Breast epithelium (tissue), 4 donors: ENCODE data around the gene BCL2L12. TPM values are rescaled to one million over a fixed set of nuclear protein-coding genes. Genes with fewer than 3 reads are reported as not detected.

ENCODE experiments used
- DNase-seq, 2 donors: peaks; one replicate each; pipeline ENCODE4 v3.0.0-alpha.2; 2019; ENCODE audit warnings: low spot score in 2 of 2
- H3K27ac ChIP-seq, 2 donors: fragments of 200-600 bp; sonication (generic) in 1 of 2; one replicate each; pipeline ENCODE4 v1.5.1; 2016 to 2019; ENCODE audit warnings: mild to moderate bottlenecking in 1 of 2
- H3K27me3 ChIP-seq, 2 donors: fragments of 200-600 bp; sonication (generic) in 1 of 2; one replicate each; pipeline versions ENCODE4 v1.5.1 to v1.6.0; 2017 to 2019; ENCODE audit warnings: control low read depth in 1 of 2, mild to moderate bottlenecking in 1 of 2
- H3K36me3 ChIP-seq: fragments of 200-600 bp; one replicate; pipeline ENCODE4 v1.5.1; 2019
- H3K4me1 ChIP-seq, 2 donors: fragments of 200-600 bp; sonication (generic); one replicate each; pipeline ENCODE4 v1.5.1; 2016 to 2019; ENCODE audit warnings: control low read depth in 1 of 2
- H3K4me3 ChIP-seq, 3 donors: fragments of 200-600 bp; sonication (generic); 1 replicate in 2 of 3; 2 replicates in 1 of 3; pipeline ENCODE4 v1.5.1; 2016 to 2019; ENCODE audit warnings: mild to moderate bottlenecking in 3 of 3, moderate library complexity in 2 of 3
- H3K9me3 ChIP-seq, 2 donors: fragments of 200-600 bp; sonication (generic) in 1 of 2; one replicate each; pipeline ENCODE4 v1.5.1; 2016 to 2019; ENCODE audit warnings: control low read depth in 1 of 2
- POLR2A ChIP-seq: fragments of 450-650 bp; IDR thresholded peaks from one replicate; pipeline ENCODE4 v1.6.1; 2016; ENCODE audit warnings: antibody characterized with exemption, mild to moderate bottlenecking, moderate library complexity
- POLR2AphosphoS5 ChIP-seq, 3 donors: sonication (generic); formaldehyde crosslinking; IDR thresholded peaks; one replicate each; pipeline ENCODE4 v1.6.1; 2017; ENCODE audit warnings: antibody characterized with exemption in 3 of 3
- intact Hi-C: fragments of 100-400 bp; cut with DNase I; formaldehyde crosslinking; loops from one replicate; pipeline ENCODE4 v1.15.1; 2023; ENCODE audit warnings: low total_unique reads
- total RNA-seq, 3 donors: library from RNA; depleted of rRNA; stranded (reverse); fragments of >200 nt; gene quantifications; one replicate each; pipeline ENCODE4 v1.1.0, GENCODE V29; 2016
- TF ChIP-seq, protein P1 (sequence below), 3 donors: fragments of 450-650 bp; IDR thresholded peaks; one replicate each; pipeline ENCODE4 v1.5.1; 2016 to 2017; ENCODE audit warnings: antibody characterized with exemption in 3 of 3, mild to moderate bottlenecking in 3 of 3, moderate library complexity in 3 of 3

BCL2L12 gene
- total RNA-seq, 3 donors from 2014 or later: 5.1 to 11.7 (median 8.5) TPM

DNA sequence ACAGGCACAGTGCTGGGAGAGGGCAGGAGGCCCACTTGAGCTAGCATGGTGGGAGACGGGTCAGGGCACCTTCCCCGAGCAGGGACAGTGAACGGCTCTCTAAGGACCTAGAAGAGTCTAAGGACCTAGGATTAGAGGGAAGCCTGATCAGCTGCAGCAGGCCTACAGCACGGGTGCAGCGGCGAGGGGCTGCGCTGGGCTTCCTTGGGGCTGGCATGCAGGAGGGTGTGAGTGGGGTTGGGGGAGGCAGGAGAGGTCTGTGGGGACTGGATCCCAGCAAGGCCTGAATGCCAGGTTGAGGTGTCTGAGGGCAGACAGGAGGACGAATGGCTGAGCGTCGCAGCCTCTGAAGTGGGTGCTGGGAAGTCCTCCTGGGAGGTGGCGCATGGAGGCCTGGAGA lies 20.1 kb upstream of the BCL2L12 start:
- intact Hi-C loops: no loop called here
- TF ChIP-seq, protein P1, sequence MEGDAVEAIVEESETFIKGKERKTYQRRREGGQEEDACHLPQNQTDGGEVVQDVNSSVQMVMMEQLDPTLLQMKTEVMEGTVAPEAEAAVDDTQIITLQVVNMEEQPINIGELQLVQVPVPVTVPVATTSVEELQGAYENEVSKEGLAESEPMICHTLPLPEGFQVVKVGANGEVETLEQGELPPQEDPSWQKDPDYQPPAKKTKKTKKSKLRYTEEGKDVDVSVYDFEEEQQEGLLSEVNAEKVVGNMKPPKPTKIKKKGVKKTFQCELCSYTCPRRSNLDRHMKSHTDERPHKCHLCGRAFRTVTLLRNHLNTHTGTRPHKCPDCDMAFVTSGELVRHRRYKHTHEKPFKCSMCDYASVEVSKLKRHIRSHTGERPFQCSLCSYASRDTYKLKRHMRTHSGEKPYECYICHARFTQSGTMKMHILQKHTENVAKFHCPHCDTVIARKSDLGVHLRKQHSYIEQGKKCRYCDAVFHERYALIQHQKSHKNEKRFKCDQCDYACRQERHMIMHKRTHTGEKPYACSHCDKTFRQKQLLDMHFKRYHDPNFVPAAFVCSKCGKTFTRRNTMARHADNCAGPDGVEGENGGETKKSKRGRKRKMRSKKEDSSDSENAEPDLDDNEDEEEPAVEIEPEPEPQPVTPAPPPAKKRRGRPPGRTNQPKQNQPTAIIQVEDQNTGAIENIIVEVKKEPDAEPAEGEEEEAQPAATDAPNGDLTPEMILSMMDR (IDR thresholded peaks at IDR 0.05): no peak
- TF ChIP-seq POLR2AphosphoS5 (IDR thresholded peaks at IDR 0.05) (no peak), POLR2A (no peak)
- Histone ChIP-seq H3K9me3 (no peaks in the 10 kb centered on the region), H3K36me3 (no peaks in the 10 kb centered on the region), H3K27ac (no peak overlapping the region), H3K27me3 (no peaks in the 10 kb centered on the region), H3K4me3 (no peak overlapping the region), H3K4me1 (peaks cover 0 to 14% of the 10 kb centered on the region in 2 donors)
- DNase-seq: no peak

DNA sequence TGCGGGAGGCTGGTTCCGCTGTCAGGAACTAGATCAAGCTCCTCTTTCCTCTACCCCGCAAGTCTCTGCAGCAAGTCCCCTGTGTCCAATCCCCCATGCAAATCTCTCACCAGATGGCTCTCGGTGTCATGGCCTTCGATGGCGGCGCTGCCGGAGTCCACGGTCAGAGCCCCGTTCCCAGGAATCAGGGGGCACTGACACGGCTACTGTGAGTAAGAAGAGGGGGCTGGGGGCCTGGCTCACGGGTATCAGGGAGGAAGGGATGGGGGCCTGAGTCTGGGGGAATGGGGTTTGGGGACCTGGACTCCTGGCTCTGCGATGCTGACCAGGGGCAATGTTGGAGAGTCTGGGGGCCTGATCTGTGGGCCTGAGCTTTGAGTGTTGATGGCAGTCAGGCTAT lies 19.7 kb upstream of the BCL2L12 start:
- no peaks in the 10 kb centered on the region for H3K9me3 ChIP-seq
- no peak for DNase-seq
- H3K4me3 ChIP-seq: no peak overlapping the region
- intact Hi-C loops: no loop called here
- no peak for TF ChIP-seq POLR2A
- TF ChIP-seq, protein P1 (IDR thresholded peaks at IDR 0.05): no peak
- no peak for TF ChIP-seq POLR2AphosphoS5 (IDR thresholded peaks at IDR 0.05)
- no peaks in the 10 kb centered on the region for H3K36me3 ChIP-seq
- peaks cover 0 to 14% of the 10 kb centered on the region in 2 donors for H3K4me1 ChIP-seq
- no peaks in the 10 kb centered on the region for H3K27me3 ChIP-seq
- no peak overlapping the region for H3K27ac ChIP-seq

DNA sequence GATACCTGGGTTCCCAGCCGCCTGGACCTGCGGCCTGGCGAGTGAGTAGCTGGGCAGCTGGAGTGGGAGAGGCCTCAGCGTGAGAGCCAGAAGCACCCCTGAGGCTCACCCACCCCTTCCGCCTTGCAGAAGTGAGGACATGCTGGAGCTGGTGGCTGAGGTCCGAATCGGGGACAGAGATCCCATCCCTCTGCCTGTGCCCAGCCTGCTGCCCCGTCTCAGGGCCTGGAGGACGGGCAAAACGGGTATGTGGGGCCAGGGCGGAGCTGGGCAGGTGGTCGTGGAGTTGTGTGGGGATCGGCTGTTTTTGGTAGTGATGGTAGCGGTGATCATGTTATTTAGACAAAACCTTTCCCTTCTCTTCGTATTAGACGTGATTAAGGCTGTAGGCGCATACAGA lies 19.1 kb upstream of the BCL2L12 start:
- TF ChIP-seq, protein P1 (IDR thresholded peaks at IDR 0.05): no peak
- no peak for TF ChIP-seq POLR2A
- no peak for TF ChIP-seq POLR2AphosphoS5 (IDR thresholded peaks at IDR 0.05)
- no peak for DNase-seq
- Histone ChIP-seq H3K27me3 (no peaks in the 10 kb centered on the region), H3K4me3 (no peak overlapping the region), H3K4me1 (peaks cover 0 to 14% of the 10 kb centered on the region in 2 donors), H3K36me3 (no peaks in the 10 kb centered on the region), H3K27ac (no peak overlapping the region), H3K9me3 (no peaks in the 10 kb centered on the region)
- intact Hi-C loops: no loop called here

DNA sequence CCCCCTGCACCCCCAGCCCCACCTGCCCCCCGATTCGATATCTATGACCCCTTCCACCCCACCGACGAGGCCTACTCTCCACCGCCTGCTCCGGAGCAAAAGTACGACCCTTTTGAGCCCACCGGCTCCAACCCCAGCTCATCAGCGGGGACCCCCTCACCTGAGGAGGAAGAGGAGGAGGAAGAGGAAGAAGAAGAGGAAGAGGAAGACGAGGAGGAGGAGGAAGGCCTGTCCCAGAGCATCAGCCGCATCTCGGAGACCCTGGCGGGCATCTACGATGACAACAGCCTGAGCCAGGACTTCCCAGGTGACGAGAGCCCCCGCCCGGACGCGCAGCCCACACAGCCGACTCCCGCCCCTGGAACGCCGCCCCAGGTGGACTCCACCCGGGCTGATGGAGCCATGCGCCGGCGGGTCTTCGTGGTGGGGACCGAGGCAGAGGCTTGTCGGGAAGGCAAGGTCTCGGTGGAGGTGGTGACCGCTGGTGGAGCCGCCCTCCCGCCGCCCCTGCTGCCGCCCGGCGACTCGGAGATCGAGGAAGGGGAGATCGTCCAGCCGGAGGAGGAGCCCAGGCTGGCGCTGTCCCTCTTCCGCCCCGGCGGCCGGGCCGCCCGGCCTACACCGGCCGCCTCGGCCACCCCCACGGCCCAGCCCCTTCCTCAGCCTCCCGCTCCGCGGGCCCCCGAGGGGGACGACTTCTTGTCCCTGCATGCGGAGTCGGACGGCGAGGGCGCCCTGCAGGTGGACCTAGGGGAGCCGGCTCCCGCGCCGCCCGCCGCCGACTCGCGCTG lies 14.5 kb upstream of the BCL2L12 start:
- no peak for DNase-seq
- Histone ChIP-seq H3K9me3 (no peaks in the 10 kb centered on the region), H3K36me3 (peaks cover 16% of the 10 kb centered on the region), H3K4me1 (no peaks in the 10 kb centered on the region), H3K27ac (no peak overlapping the region), H3K4me3 (no peak overlapping the region), H3K27me3 (no peaks in the 10 kb centered on the region)
- intact Hi-C loops: no loop called here
- TF ChIP-seq, protein P1 (IDR thresholded peaks at IDR 0.05): no peak
- TF ChIP-seq POLR2A (no peak), POLR2AphosphoS5 (IDR thresholded peaks at IDR 0.05) (no peak)

GRCh38 chr19:49651820-49652550 lies 13.7 kb upstream of the BCL2L12 start:
- intact Hi-C loops: no loop called here
- Histone ChIP-seq H3K36me3 (peaks cover 16% of the 10 kb centered on the region), H3K9me3 (no peaks in the 10 kb centered on the region), H3K4me1 (no peaks in the 10 kb centered on the region), H3K27me3 (no peaks in the 10 kb centered on the region), H3K4me3 (no peak overlapping the region), H3K27ac (no peak overlapping the region)
- DNase-seq: no peak
- TF ChIP-seq POLR2AphosphoS5 (IDR thresholded peaks at IDR 0.05) (no peak), POLR2A (no peak)
- TF ChIP-seq, protein P1 (IDR thresholded peaks at IDR 0.05): no peak
